K562 (cell line): ENCODE measurements around the gene C2orf72.

Experiments used
- TBL1XR1 ChIP-seq, 2 experiments: IDR thresholded peaks; 2 replicates each; pipeline ENCODE4 v1.6.1; 2012; ENCODE audit warnings: improper control_type of control experiment in 2 of 2, low read length in 2 of 2, mild to moderate bottlenecking in 1 of 2
- TF ChIP-seq, protein P1 (sequence below): fragments of 250-450 bp; sonication (Bioruptor Pico); IDR thresholded peaks from 2 replicates; pipeline ENCODE4 v1.4.0; 2020; ENCODE audit warnings: borderline replicate concordance

DNA sequence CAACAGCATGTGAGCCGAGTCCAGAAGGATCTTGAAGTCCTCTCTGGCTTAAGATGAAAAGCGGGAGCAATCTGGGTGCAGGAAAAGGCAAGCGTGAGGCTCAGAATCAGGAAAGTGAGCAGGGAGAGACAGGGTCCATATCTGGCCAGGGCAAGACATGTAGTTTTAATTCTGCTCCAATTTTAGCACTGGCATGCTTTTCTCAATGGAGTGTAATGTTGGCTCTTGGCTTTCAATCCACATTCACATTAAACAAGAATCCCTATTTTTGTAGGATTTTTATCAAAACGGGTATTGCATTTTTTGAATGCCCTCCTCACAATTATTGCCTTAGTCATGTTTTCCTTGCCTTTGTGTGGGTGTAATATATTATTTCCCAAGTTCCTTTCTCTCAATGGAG is 35.4 kb upstream of the C2orf72 start:
- TF ChIP-seq, protein P1, sequence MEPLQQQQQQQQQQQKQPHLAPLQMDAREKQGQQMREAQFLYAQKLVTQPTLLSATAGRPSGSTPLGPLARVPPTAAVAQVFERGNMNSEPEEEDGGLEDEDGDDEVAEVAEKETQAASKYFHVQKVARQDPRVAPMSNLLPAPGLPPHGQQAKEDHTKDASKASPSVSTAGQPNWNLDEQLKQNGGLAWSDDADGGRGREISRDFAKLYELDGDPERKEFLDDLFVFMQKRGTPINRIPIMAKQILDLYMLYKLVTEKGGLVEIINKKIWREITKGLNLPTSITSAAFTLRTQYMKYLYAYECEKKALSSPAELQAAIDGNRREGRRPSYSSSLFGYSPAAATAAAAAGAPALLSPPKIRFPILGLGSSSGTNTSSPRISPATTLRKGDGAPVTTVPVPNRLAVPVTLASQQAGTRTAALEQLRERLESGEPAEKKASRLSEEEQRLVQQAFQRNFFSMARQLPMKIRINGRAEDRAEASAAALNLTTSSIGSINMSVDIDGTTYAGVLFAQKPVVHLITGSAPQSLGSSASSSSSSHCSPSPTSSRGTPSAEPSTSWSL, result no peak
- no peak for TF ChIP-seq TBL1XR1 (IDR thresholded peaks at IDR 0.05; ENCODE audit: low read length in 2 of 2)
